Fibroblast of villous mesenchyme (primary cell): ENCODE measurements around the gene ITPK1. TPM values are rescaled to one million over a fixed set of nuclear protein-coding genes. Genes with fewer than 3 reads are reported as not detected.

Source experiments
- DNase-seq: peaks from one replicate; pipeline ENCODE4 v3.0.0-alpha.2; 2010; ENCODE audit warnings: low read depth
- H3K4me3 ChIP-seq: 2 replicates; pipeline ENCODE4 v1.5.1; 2011; ENCODE audit warnings: low read depth, mild to moderate bottlenecking, low read length
- CTCF ChIP-seq: IDR thresholded peaks from 2 replicates; pipeline ENCODE4 v1.5.1; 2012; ENCODE audit warnings: low read depth, mild to moderate bottlenecking, low read length; ENCODE audit not compliant: insufficient read depth
- total RNA-seq: library from RNA; depleted of rRNA; stranded (reverse); fragments of >200 nt; gene quantifications from 2 replicates; pipeline ENCODE4 v1.2.3, GENCODE V29; 2012

The ITPK1 gene
- total RNA-seq, 1 donor = 15.5 TPM

DNA sequence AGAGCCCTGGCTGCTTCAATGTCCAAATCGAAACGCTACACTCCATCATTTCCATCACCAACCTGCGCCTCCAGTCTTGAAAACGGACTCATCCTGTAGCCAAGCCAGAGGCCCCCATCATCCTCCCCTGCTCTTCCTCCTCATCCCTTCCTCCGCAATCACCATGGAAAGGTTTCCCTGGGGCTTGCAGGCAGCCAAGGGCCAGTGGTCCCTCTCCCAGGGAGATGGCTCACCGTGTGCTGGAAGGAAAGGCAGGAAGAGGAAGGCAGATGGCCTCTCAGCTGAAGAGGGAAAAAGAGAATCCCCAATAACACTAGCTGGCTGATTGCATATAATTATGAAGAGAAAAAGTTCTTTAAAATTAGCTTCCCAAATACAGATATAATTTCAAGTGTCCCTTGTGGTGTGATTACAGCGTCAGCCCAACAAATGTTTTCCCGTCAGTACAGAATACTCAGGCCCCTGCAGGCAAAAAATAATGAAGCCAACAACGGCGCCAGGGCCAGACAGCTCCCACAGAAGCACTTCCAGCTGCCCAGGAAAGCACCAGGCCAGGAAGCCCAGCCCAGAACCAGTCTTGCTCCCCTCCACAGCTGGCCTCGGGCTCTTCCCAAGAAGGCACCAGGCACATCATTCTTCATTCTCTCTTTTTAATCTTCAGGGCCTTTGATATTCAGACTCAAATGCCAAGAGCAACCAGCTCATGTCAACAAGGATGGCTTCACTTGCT lies 24.7 kb downstream of the ITPK1 start:
- TF ChIP-seq CTCF = no peak
- no peak for DNase-seq
- H3K4me3 ChIP-seq = no peak overlapping the region

GRCh38 chr14:93089521-93090269 lies 26.0 kb downstream of the ITPK1 start:
- no peak for DNase-seq
- no peak for TF ChIP-seq CTCF
- no peak overlapping the region for H3K4me3 ChIP-seq

DNA sequence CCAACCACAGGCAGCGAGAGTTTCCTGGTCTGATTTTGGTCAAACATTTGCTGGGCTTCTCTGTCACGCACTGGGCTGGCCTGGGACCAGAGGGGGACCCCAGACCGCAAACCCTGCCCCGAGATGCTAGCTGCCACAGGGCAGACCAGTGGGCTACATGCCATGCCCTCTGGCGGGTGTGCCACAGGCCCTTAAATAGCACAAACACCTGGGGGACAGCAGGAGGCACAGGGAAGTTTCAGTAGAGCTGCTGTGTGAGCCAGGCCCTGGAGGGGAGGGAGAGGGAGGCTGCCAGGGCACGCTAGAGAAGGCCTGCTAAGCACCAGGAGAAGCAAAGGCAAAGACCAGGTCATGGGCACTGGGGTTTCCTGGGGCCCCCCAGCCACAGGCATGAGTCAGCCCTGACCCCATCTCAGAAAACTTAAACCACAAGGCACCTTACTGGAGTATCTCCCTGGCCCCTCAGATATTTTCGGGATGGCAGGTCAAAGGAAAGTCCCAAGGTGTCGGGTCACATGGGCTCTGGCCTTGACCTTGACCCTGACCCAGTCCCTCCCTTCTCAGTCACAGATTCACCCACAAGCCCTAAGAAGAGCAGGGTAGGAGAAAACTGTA lies 29.2 kb downstream of the ITPK1 start:
- no peak for TF ChIP-seq CTCF
- no peak overlapping the region for H3K4me3 ChIP-seq
- no peak for DNase-seq

- no peak overlapping the region for H3K4me3 ChIP-seq
- DNase-seq = peak; percentile 48
- TF ChIP-seq CTCF = no peak
Measured at GRCh38 chr14:93085911-93086310, 29.8 kb downstream of the ITPK1 start.

GRCh38 chr14:93084866-93085857 lies 30.6 kb downstream of the ITPK1 start:
- H3K4me3 ChIP-seq = no peak overlapping the region
- DNase-seq = no peak
- no peak for TF ChIP-seq CTCF

DNA sequence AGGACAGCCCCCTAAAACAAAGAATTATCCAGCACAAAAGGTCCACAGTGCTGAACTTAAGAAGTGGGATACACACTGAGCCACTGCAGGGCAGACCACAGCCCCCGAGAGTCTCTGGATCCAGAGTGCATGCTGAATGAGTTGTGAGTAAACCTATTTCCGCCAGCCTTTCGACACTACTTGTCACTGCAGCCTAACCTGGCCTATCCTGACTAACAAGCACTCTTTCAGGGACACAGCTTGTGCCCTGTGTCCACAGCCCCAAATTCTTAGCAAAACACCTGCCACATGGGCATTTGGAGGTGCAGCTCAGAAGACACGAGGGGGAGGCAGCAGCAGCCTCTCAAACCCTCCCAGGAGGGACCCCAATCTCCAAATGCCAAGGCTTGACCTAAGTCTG lies 31.3 kb downstream of the ITPK1 start:
- TF ChIP-seq CTCF = no peak
- no peak for DNase-seq
- no peak overlapping the region for H3K4me3 ChIP-seq
